GM18870 (cell line): ENCODE measurements around the gene VPS35L.
"Not testable (repeated sequence)": the region's sequence is repeated elsewhere in the genome, so short reads cannot be mapped to it uniquely, and the experiment has no call there.

Source experiments
- ATAC-seq: cut with Tn5 transposase; IDR thresholded peaks from one replicate; pipeline ENCODE4 v1.9.1; 2021; ENCODE audit warnings: moderate library complexity; ENCODE audit not compliant: unreplicated experiment

VPS35L gene

GRCh38 chr16:19710191-19710908, 154.8 kb downstream of the VPS35L start:
- ATAC-seq = no peak

- no peak for ATAC-seq
These were observed 155.6 kb downstream of the VPS35L start for GRCh38 chr16:19710991-19711545.

DNA sequence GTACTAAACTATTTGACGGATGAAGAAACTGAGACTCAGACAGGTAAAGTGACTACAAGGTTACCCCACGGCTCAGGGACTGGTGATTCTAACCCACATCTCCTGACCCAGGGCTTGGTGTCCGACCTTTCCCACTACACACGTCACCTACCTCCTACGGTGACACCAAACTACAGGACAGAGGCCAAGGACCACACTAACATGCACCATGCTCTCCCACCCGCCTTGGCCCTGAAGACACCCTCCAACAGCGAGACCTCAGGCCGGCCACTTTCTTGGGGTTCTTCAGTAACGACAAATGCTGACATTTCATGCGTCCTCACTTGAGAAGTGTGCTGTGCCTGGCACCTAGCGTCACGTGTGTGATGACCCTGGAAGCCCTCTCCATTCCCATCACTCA, 156.1 kb downstream of the VPS35L start:
- no peak for ATAC-seq

DNA sequence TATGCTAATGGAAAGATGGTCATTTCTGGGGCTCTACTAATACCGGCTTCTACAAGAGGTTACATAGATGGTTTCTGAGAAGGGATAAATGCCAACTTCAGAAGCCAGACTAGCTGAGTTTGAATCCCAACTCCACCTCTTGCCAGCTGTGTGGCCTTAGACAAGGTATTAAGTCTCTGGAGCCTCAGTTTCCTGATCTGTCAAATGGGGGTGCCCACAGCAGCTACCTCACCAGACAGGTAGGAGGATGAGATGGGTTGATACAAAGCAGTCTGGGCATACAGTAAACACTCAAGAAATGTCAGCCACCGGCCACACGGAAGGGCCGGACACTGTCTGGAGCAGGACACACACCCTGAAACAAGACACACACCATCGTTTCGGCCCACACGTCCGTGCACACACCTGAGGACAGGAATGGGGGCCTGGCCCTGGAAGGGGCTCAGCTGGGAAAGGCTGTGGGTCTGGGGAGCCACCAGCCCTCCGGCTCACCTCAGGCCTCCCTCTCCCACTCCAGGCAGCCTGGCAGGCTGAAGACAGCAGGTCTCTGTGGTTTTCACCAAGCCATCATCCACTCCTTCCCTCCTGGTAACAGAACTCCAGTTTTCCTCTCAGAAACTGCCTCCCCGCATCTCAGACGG, 157.0 kb downstream of the VPS35L start:
- ATAC-seq = no peak

DNA sequence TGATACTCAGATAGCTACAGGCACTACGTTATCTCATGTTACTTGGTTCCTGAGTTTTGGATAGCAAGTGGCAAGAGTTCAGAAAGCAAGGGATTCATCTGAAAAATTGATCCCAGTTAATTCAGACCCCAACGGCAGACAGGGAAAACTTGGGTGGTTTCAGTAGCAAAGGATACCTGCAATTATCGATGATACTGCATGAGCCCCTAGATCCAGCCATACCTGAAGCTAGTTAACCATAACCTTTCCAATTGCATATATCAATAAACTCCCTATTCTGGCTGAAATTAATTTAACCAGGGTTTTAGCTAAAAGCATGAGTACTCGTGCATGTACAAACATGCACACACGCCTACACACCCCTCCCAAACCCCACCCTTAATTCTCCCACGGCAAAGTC, 158.2 kb downstream of the VPS35L start:
- no peak for ATAC-seq

DNA sequence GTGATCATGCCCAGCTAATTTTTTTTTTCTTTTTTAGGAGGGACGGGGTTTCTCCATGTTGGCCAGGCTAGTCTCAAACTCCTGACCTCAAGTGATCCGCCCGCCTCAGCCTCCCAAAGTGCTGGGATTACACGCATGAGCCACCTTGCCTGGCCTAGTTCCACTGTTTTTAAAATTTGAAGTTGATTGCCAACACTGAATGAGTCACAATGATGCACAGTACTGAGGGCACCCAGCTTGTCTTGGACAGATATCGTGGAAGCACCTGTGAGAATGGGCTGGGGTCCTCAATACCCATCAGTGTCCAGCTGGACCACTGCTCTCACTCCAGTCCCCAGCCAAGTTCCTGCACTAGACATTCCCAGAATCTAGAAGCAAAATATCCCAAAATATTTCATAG, 160.1 kb downstream of the VPS35L start:
- ATAC-seq = no peak

GRCh38 chr16:19716183-19716582, 160.7 kb downstream of the VPS35L start:
- no peak for ATAC-seq

DNA sequence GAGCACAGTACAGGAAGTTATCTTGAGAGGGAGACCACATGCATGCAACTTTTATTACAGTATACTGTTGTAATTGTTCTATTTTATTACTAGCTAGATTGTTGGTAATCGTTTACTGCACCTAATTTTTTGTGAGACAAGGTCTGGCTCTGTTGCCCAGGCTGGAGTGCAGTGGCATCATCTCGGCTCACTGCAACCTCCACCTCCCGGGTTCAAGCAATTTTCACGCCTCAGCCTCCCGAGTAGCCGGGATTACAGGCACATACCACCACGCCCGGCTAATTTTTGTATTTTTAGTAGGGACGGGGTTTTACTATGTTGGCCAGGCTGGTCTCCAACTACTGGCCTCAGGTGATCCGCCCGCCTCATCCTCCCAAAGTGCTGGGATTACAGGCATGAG, 161.2 kb downstream of the VPS35L start:
- ATAC-seq = not testable (repeated sequence)

GRCh38 chr16:19717314-19717713, 161.8 kb downstream of the VPS35L start:
- ATAC-seq = no peak

- peak; percentile 68 for ATAC-seq
These were observed 162.5 kb downstream of the VPS35L start, which contains the start of the genes IQCK and KNOP1 for GRCh38 chr16:19717741-19718623. TSS of gene IQCK (plus strand) at chr16:19718271. CDS start at chr16:19718307, 36 bp downstream. TSS of gene KNOP1 (minus strand) at chr16:19718227. CDS start at chr16:19715035, 3,192 bp downstream.

DNA sequence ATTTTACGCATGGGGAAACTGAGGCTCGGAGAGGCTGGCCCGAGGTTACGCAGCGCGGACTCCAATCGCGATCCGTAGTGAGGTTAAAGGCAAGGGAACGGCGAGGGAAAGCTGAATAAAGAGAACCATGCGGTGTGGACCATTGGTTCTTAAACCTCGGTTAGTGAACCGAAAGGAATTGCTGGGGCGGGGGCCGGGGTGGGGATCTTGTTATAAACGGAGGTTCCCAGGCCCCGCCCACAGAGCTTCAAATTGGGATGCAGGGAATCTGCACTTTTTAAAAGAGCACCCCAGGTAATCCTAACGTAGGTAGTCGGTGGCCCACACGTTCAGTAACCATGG, 163.1 kb downstream of the VPS35L start:
- ATAC-seq = no peak

DNA sequence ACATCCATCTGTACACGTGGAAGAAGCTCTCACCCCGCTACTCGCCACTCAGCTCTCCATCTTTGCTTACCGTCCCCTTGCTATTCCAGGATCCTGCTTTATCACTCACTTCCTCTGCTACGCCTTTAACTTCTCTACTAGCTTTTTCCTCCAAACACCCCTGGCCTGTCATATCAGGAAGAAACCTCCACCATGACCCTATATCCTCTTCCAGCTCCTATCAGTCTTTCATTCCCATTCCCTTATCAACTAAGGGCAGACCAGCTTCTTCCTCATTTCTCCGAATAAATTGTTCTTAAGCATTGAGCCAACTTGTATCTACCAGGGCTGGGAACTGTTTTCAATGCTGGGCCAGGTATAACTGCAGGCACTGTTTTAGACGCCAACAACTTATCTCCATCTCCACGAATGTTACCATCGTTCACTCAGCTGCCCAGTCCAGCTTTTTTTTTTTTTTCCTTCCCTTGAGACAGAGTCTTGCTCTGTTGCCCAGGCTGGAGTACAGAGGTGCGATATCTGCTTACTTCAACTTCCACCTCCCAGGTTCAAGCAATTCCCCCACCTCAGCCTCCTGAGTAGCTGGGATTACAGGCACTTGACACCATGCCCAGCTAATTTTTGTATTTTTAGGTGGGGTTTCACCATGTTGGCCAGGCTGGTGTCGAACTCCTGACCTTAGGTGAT, 166.9 kb downstream of the VPS35L start:
- ATAC-seq = no peak

DNA sequence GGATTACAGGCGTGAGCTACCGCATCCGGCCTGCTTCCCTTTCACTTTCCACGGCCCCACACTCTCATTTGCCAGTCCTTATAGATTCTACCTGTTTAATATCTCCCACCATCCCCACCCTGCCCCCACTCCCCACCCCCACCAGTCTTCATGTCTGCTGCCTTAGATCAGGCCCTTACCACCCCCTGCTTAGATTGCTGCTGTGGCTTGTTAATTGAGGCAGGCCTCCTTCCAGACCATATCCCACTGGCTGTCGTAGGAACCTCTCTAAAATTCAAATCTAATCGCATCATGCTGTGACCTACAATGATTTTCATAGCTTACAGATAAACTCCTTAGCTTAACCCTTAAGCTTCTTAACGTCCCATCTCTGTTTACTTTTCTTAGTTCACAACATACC, 167.5 kb downstream of the VPS35L start:
- no peak for ATAC-seq

DNA sequence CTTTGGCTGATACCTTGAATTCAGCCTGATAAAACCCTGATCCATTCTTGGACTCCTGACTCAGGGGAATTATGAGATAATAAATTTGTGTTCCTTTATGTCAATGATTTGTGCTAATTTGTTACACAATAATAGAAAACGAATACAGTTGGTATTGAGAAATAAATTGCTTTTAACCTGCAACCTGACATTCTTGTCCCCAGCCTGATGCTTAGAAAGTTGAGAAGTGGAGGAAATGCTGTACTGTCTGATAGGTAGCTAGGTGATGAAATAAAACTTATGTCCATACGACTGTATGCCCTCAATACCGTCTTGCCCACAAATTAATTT, 173.1 kb downstream of the VPS35L start:
- ATAC-seq = no peak

DNA sequence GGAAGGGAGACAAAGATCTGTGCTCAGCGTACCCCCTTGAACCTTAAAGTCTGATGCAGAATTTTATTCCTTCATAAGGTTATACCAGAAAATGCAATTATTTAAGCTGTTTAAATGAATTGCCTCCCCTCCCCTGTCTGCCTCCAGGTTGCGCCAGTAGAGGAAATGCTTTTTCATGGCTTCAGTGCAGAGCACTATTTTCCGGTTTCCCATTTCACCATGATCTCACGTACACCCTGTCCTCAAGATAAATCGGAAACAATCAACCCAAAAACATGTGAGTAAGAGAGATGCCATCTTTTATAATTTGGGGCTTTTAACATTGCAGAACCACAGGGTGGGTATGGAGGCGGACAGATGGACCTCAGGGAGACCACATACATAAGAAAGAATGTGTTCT, 178.0 kb downstream of the VPS35L start:
- no peak for ATAC-seq

DNA sequence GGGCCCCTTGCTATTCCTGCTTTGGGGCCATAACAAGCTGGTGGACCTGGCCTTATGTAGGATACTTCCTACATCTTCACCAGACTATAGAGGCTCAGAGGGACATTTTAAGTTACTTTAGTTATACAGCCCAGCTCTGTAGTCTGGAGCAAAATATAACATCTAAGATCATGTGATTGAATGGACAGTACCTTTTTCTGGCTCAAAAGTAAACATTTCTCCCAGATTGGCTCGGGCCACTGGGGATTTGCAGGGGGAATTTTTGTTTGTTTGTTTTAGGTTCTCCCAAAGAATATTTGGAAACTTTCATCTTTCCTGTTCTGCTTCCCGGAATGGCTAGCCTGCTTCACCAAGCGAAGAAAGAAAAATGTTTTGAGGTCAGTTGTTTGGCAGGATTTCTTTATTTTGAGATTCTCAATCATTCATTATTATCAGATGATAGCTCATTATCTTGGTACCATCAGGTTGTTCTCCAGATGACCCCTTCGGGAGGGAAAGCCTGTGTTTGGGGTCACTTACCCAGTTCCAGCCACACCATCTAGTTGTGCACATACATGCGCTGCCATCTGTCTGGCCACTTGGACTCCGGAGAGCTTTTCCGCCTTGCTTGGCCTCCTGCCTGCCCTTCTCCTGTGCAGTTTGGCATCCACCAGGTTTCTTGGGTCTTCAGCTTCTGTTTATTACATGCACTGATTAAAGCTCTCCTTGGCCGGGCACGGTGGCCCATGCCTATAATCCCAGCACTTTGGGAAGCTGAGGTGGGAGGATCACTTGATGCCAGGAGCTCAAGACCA, 179.8 kb downstream of the VPS35L start:
- no peak for ATAC-seq

GRCh38 chr16:19737306-19738038, 182.0 kb downstream of the VPS35L start:
- ATAC-seq = no peak

- no peak for ATAC-seq
These were observed 185.9 kb downstream of the VPS35L start for GRCh38 chr16:19741354-19741753.

GRCh38 chr16:19743816-19744159, 188.3 kb downstream of the VPS35L start:
- ATAC-seq = no peak

DNA sequence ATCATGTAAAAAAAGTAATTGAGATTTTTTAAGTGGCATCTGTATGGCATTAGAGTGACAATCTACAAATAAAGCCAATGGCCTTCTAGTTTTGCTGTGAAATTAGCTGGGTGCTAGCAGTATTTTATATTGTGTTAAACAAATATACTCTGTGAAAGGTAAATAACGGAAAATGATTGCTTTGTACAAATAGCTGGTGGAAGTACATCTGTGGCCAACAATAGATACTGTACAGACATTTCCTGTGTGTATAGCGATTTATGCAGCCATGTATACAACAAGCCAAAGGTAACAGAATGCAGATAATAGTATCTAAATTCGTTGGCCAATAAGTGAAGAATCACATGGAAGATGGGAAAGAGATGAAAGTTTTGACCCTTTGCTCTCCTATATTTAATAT, 189.2 kb downstream of the VPS35L start:
- ATAC-seq = no peak
